ENCODE results near the gene CASD1.

The CASD1 gene

DNA sequence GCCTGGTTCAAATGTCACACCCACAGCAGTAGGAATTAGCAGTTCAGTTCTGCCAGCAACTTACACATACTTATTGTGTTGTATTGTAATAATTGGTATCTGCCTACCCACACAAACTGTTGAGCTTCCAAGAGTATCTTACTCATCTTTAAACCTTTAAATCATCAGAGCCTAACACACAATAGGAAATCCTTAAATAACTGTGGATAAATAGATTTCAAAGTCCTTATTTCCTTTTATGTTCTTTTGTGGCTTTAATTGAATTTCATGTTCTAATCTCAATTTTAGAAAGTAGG lies 3.9 kb downstream of the CASD1 start:
- DNase-seq (ENCODE audit: low spot score) = no peak

DNA sequence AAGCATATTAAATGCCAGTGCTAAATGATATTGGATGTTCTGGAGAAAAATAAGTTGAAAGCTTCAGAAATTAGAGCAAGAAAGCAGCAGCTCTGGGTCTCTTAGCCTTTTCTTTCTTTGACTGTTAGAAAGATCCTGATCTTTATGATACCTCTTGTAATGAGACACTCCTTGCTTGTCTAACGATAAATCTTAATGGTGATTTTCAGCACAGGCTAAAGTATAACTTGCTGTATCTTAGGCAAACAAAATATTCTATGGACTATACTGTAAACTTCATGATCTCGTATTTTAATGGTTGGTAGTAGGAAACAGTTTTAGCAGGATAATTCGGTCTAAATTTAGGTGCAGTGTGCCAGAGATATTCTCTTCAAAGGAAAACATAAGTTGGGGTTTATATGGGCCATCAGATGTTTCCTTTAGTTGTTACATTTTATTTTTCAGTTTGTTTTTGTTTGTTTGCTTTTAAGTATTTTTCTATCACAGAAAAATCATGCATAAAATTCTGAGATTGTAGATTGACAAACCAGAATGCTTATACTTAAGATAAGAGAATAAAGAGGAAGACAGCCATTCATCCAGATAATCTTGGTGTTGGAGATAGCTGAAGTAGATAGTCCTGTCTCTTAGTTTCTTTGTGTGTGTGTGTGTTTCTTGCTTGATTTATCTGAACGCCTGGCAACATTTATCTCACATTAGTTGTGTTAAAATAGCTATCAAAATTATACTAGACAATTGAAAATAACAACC lies 4.7 kb downstream of the CASD1 start:
- DNase-seq (ENCODE audit: low spot score) = no peak

DNA sequence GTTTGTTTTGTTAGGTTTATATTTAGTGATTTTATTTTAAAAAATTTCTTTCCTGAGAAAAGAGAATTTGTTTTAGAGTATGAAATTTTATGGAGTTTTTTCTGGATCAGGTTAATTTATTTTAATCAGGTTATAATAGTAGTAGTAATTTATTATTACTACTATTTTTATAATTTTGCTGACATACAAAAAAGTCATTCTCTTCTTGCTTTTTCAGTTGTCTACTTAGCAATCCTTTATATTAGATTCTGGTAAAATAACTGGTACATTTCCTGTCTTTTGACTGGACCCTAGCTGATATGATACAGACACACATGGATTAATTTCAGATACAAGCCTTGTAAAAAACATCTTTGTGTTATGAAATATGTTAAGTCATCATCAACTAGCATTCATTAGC lies 5.3 kb downstream of the CASD1 start:
- no peak for DNase-seq (ENCODE audit: low spot score)

DNA sequence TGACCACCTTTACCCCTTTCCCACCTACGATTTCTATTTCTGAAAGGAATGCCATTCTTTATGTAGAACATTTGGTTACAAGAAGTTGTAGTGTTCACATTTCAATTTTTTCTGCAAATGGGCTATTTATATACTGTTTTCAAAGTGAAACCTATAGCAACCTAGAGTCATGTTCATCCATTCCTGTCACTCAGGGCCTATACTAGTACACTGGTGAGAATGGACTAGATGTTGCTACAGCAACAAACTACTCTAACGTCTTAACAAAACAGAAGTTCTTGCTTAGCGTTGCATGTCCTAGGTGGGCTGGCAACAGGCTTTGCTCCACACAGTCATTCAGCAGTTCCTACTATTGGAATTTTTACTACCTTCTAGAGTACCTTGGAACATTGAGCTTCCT lies 16.3 kb downstream of the CASD1 start:
- no peak for DNase-seq (ENCODE audit: low spot score)

DNA sequence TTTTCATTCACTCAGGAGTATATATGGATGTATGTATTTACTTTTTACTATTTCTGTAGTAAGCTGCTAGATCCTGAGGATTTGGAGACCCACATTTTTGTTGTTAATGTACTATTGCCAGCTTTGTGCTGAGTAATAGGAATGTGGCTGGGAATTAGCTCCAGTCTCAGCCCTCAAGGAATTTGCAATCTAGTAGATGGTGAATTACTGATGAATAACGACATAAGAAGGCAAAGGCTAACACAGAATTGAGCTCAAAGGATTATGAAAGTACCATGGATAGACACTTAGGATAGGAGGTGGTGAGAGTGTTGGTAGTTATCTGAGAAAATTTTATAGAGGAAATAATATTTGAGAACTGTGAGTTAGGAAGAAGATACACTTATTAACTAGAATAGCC lies 19.9 kb downstream of the CASD1 start:
- no peak for DNase-seq (ENCODE audit: low spot score)

- DNase-seq (ENCODE audit: low spot score) = no peak
Measured at GRCh38 chr7:94530109-94530508, 20.5 kb downstream of the CASD1 start.

DNA sequence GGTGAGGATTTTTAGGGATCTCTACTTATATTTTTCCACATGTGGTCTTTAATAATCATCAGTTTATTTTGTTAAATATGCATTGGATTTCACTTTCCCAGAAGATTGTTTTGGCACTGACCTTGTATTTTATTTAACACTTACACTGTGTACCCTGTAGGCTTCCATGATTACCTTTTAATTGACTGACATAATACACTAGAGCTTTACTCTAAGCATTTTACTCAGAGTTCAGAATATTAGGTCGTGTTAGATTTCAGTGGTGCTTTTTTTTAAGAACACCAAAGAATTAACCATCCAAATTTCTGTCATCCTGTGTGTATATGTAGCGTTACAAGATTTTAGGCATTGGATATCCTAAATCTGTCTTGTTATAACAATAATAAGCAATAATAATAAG lies 23.1 kb downstream of the CASD1 start:
- DNase-seq (ENCODE audit: low spot score) = no peak

DNA sequence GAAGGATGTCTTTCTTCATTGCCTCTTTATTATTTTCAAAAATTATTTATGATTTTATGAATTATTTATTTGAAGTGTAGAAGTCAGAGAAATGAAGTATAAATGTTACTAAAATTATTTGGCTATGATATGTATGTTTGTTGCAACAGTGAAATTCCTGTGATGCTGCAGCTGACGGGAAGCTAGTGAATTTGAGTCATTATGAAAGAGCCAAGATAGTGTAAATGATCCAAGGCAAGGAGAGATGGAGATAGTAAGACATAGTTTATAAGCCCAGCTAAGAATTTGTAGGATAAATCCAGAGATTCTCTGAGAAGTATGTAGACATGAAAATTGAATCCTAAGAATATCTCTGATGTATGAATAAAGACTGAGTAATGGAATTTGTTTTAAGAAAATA lies 30.8 kb downstream of the CASD1 start:
- no peak for DNase-seq (ENCODE audit: low spot score)

DNA sequence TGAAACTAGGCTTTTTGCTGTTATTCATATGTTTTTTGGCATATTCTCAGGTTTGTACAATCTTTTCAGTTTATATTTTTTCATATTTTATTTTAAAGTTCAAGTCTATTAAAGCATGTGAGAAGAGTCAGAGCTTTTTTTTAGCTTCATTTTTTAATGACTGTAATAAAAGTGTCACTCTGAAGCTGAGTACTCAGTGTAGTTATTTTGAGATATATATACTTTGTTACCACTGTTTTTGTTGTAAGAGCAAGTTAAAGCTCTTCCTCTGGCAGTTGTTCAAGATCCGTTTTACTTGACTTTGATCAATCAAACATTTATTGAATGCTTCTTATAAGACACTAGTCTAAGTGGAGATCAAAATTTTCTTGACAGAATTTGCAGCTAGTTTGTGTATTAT lies 37.5 kb downstream of the CASD1 start:
- no peak for DNase-seq (ENCODE audit: low spot score)

- no peak for DNase-seq (ENCODE audit: low spot score)
Measured at GRCh38 chr7:94556028-94556427, 46.4 kb downstream of the CASD1 start.

GRCh38 chr7:94557215-94557614 lies 47.6 kb downstream of the CASD1 start:
- DNase-seq (ENCODE audit: low spot score) = no peak

- no peak for DNase-seq (ENCODE audit: low spot score)
Measured at GRCh38 chr7:94559972-94560371, 50.4 kb downstream of the CASD1 start.

DNA sequence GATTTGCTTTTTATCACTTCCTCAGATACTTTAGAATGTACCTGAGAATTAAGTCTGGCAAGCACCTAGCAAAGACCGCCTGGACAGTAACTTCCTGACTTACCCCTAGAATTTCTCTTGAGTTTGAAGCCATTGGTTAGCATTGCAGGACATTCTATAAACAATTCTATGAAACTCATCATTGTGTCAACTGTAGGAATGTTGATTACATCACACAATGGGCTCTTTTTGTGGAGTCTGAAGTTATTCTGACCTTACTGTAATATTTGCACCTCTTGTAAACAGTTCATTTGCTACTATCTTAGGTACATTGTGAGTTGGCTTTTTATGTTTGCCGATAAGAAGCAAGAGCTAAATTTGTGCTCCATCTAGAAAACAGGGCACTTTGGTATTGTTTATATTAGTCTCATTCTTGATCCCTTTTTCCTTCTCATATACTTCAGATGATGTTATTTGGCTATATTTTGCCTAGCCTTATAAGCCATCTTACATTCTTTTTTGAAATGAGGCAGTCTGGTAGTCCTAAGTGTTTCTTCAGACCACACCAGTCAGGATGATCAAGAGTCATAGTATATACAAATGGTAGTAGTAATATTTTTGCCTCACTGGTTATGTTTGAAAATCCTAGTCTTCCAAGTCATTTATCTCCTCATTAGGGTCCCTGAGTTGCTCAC lies 52.4 kb downstream of the CASD1 start:
- DNase-seq (ENCODE audit: low spot score) = no peak

DNA sequence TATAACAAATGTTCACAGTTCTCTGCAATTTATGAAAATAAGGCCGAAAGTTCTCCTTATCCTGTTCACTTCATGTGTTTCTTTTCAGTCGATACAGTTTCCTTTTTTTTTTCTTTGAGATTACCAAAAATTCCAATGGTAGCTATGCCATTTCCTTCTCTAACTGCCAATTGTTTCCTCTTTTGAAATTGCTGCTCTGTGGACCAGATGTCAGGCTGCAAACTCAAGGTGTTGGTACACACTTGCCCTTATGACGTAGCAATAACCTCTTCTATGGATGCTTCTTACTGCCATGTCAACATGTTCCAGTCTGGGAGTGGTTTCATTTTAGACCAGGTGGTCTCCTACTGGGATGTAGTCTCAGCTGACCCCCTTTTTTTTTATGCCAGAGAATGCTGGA lies 52.9 kb downstream of the CASD1 start:
- DNase-seq (ENCODE audit: low spot score) = no peak

DNA sequence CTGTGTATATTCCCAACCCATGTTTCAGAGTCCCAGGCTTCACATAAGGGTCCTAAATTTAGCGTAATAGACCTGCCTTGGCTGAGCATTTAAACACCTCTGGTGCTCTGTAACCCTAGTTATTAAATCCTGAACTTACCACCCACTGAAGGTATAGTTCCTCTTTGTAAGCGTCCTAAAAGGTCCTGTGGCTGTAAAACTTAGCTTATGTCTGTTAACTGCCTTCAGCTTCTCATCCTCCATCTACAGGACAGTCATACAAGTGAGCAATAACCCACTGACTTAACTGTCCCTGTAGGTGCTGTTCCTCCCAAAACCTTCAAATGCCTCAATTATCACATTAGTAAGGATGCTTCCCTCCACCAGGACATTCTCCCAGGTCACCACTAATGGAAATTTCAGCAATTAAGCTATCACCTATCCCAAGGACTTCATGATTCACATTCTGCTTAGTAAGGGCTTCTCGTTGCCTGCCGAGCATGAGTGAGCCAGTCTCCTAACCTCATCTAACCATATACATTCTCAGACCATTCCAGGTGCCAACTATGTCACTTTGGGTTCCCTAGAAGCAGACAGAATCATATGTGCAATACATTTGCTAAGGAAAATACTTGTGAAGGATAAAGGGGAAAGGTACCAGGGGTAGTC lies 55.8 kb downstream of the CASD1 start:
- no peak for DNase-seq (ENCODE audit: low spot score)

DNA sequence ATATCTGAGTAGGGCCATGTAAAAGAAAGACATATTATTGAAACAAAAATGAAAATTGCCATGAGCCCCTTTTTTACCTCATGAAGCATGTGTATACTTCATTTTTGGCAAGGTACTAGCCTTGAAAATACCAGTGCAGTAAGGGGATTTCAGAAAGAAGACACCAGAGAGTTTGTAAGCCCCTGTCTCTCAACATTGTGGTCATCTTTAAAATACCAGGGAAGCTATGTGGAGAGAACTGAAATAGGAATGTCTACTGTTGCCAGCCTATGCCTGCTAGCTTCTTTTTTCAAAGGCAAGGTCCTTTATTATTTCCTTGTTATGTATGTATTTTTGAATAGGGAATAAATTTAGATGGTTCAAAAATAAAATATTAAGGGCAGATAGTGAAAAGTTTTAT lies 57.8 kb downstream of the CASD1 start:
- no peak for DNase-seq (ENCODE audit: low spot score)

GRCh38 chr7:94571816-94572215 lies 62.2 kb downstream of the CASD1 start:
- DNase-seq (ENCODE audit: low spot score) = no peak

- DNase-seq (ENCODE audit: low spot score) = no peak
Measured at GRCh38 chr7:94575646-94576045, 66.0 kb downstream of the CASD1 start.

GRCh38 chr7:94576316-94576715 lies 66.7 kb downstream of the CASD1 start:
- DNase-seq (ENCODE audit: low spot score) = no peak

- no peak for DNase-seq (ENCODE audit: low spot score)
Measured at GRCh38 chr7:94577357-94577756, 67.7 kb downstream of the CASD1 start.

- DNase-seq (ENCODE audit: low spot score) = no peak
Measured at GRCh38 chr7:94578614-94579013, 69.0 kb downstream of the CASD1 start.

DNA sequence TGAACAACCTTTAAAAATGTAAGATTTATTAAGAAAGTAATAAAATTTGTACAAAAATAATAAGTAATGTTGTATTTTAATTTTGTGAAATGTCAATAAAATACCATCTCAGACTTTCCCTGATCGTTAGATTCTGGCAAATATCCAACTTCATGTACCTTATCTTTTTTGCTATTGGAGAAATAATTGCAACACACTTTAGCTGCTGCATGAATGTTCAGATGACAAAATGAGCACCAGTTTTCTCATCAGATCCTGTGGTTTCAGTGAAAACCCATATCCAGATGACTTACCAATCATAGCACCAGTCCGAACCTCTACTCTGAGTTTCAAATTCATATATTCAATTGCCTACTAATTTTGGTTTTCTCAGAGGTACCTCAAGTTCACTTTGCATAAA lies 69.9 kb downstream of the CASD1 start:
- no peak for DNase-seq (ENCODE audit: low spot score)

DNA sequence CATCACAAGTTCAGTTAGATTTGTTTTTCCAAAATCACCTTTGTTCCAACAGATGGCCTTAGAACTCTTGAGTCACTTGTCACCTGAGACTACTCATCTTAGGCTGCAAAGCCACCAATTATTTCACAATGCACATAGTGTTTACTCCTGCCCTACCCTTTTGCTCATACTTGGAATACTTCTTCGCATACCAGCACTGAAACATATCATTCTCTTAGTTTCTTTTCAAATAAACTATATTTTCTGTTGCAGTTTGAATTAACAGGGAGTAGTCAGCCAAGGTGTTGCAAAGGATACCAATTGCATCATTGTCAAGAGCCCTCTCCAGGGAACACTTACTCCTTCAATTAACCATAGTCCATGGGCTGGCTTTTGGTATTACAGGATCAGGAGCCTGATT lies 71.0 kb downstream of the CASD1 start:
- DNase-seq (ENCODE audit: low spot score) = no peak

GRCh38 chr7:94584113-94584512 lies 74.5 kb downstream of the CASD1 start:
- DNase-seq (ENCODE audit: low spot score) = no peak

Measured in D341Med (cell line).